GM20431 (cell line): Measurements from ENCODE around the gene FBXO3.

ENCODE experiments used
- in situ Hi-C: fragments of 300-500 bp; cut with MseI, MboI; formaldehyde crosslinking; loops from one replicate; pipeline ENCODE4 v1.15.0; 2020; ENCODE audit warnings: low sequenced_read_pairs; ENCODE audit not compliant: unreplicated experiment

The FBXO3 gene

DNA sequence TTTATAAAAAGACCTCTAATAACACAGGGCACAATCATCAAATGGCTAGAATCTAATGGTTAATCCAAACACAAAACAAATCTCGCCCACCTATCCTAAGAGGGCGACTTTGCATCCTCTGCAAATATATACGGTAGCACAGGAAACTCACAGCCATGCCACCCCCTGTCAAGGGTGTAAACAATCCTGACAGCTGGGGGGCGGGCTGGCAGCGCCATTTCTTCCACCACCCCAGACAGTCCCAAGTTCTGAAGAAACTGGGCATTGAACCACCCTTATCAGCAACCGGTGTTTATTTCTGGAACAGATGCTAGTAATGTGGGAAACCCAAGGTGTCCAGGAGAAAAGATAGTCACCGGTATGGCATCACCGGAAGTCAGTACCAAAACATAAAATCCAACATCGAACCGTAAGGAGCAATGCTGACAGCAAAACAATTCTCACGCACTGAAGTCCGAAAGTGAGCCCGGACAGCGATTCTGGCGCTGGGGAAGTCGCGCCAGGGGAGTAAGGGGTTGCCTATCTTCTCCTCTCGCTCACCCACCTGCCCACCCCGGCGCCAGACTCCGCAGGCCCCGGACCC, 825 bp downstream of the FBXO3 start:
- in situ Hi-C loops: no loop called here

GRCh38 chr11:33772870-33773269, 1.4 kb downstream of the FBXO3 start:
- in situ Hi-C loops: no loop called here

- in situ Hi-C loops: no loop called here
Observed at GRCh38 chr11:33772300-33772699, 2.0 kb downstream of the FBXO3 start.

- in situ Hi-C loops: no loop called here
Observed at GRCh38 chr11:33770236-33770635, 4.1 kb downstream of the FBXO3 start.

- in situ Hi-C loops: no loop called here
Observed at GRCh38 chr11:33769542-33769941, 4.8 kb downstream of the FBXO3 start.

GRCh38 chr11:33767624-33768023, 6.7 kb downstream of the FBXO3 start:
- in situ Hi-C loops: no loop called here

DNA sequence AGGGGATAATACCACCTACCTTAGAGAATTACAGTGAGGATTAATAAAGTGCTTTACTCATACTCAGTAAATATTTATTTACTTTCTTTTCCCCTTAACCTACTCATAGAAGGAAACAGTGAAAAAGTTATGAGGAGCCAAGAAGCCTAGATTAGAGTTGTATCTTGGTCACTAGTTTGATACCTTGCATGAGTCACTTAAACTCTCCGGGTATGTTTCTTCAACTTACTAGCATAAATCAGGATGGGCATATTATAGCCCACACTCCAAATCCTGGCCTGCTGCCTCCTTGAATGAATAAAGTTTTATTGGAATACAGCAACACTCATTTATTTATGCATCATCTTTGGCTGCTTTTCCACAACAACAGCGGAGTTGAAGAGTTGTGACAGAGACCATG, 8.2 kb downstream of the FBXO3 start:
- in situ Hi-C loops: no loop called here

DNA sequence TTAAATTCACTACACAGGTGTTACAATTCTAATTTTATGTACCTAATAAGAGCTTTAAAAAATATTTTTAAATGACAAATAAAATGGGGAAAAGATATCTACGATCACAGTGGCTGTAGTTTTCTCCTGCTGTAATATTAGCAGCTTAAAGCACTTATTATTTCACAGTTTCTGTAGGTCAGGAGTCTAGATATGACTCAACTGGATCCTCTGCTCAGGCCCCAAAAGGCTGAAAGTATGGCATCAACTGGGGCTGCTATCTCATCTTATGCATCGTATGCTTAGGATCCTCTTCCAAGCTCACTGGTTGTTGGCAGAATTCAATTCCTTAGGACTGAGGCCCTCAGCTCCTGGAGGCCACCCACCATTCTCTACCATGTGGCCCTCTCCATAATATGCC, 12.8 kb downstream of the FBXO3 start:
- in situ Hi-C loops: no loop called here

DNA sequence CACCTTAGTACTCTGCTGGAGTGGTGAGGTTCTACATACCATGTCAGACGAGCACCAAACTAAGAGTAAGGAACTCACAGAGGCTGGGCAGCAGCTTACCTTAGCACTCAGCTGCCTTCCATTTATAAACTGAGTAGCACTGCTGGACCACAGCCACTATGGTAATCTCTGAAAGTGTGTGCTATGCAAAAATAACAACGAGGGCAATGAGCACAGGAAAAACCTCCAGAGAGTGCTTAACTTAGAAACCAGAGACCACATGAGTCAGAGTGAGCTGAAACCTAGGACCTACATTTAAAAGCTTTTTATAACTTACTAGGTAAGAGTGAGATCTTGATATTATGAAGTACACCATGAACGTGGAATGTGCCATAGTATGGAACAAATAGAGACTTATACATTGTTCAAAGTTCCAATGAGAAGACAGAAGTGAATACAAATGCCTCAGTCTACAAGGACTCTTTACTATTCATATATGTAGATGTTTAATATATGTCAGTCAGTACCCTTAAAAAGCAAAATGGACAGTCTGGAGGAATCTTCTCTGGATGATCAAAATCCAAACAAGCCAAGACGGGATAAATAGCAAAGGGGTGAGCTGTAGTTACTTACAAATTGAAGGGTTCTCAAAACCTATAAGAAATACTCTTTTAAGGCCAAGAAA, 20.9 kb downstream of the FBXO3 start:
- in situ Hi-C loops: no loop called here

- in situ Hi-C loops: no loop called here
Observed at GRCh38 chr11:33751878-33752277, 22.4 kb downstream of the FBXO3 start.

DNA sequence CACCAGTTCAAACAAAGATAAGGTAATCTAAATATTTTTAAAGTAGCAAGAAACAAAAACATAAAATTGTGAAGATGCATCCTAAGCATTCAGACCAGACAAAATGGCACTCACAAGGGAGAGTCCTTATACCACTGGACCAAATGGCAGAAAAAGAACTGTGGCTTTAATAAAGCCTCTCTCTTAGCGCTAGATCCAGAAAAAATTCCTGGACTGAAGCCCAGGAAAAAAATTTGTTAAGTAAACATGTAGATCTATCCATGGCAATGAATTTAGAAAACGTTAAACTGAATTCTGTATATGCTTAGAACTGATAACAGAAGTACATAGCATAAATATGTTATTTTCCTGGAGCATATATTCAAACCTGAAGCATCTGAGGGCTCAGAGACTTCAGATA, 26.3 kb downstream of the FBXO3 start:
- in situ Hi-C loops: no loop called here

GRCh38 chr11:33743291-33743690, 31.0 kb downstream of the FBXO3 start:
- in situ Hi-C loops: no loop called here

DNA sequence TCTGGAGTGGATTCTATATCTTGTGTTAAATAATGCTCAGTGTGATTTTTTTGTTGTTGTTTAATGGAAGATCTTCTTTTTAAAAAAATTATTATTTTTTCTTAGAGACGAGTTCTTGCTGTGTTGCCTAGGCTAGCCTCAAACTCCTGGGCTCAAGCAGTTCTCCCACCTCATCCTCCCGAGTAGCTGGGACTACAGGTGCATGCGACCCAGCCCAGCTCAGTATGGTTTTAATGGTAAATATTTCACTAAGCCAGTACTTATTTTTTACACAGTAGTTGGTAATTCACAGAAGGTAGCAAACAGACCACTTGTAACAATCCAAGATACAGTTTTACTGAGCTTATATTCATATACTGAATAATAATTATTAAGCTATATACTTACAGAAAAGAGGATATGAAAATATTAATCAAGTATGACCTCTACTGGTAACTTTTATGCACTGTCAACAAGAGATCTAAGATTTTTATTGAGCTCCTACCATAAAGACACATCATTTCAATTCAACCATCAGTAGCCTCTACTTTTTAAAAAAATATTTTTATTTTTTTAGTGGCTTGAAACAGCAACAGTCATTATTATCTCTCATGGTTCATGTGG, 32.0 kb downstream of the FBXO3 start:
- in situ Hi-C loops: no loop called here

- in situ Hi-C loops: no loop called here
Observed at GRCh38 chr11:33741806-33742205, 32.5 kb downstream of the FBXO3 start.

GRCh38 chr11:33737362-33737821, 36.9 kb downstream of the FBXO3 start:
- in situ Hi-C loops: no loop called here

DNA sequence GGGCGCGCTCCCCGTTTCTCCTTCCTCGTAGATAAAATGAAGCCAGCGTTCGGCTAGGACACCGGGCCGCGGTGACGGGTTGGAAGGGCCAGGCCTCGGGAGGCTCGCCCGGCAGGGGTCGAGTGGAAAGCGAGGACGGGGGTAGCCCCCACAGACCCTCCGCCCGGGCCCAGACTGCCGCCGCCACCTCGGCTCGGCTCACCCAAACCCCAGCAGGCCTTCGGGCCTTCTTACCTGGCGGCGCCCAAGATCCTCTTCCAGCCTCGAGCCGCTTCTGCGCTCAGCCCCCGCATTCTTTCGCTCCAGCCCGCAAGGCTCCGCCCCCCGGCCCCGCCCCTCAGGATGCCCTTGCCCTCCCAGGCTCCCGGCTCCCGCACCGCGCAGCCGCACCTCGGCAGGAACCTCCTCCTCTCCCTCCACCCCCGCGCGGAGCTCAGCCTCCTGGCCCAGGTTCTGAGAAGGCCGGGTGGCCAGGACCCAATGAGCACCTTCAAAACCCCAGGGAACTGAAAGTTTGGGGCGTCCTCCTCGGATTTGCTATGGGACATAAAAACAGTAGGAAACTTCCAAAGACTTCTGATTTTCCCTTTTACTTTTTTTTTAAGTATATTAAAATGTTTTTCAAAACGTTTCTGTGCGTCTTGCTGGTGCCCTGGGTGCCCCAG, 38.0 kb downstream of the FBXO3 start, which contains the start of gene CD59:
CD59 (minus strand) TSS at position 276 of the 665 bp plus-strand sequence. CDS start 13,978 bp downstream, outside the sequence.
- in situ Hi-C loops: no loop called here

GRCh38 chr11:33735271-33736147, 38.8 kb downstream of the FBXO3 start:
- in situ Hi-C loops: no loop called here

DNA sequence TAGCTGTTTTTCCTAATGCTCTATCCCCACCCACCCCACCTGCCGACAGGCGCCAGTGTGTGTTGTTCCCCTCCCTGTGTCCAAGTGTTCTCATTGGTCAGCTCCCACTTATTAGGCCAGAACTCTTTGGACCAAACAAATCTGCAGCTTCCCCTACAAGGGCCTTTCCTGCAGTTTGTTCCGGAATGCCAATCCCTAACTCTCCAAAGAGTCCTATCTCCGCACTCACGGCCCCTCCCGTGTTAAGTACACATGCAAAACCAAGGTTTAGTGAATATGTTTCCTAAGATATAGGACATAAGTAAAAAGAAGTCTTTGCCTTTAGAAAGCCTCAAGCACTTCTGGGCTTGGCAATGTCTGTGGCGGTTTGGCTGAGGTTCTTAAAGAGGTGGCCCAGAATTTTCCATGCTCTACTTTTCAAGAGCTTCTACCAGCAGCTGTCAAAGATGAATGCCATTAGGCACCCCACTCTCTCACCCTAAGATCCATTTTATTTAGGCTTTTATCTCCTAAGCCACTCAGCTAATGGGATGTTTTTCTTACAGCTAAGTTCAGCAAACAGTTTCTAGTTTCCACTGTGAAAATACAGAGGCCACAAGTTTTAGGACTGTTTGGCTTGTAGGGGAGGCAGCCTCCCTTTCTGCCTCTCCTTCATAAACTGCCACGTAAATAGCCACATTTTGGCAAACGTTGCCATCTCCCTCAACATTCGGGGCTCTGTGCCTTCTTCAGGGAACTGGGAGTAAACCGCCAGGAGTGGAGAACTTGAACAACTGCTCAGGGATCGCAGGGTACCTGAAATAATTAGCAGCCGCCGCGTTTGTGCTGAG, 39.7 kb downstream of the FBXO3 start:
- in situ Hi-C loops: no loop called here

DNA sequence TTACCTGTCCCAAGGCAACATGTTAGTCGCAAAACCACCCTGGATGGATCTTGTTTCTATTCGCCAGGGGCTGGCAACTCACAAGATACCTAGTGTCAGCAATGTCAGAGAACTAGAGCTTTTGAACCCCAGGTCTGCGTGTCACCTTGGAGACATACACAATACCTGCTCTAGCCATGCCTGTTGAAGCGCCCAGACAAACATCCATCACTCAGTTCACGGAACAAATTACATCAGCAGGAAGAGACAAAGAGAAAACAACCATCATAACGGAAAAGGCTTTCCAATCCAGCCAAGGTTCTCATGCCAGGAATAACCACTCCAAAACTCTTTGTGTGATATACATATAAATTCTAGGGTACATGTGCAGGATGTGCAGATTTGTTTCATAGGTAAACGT, 40.3 kb downstream of the FBXO3 start:
- in situ Hi-C loops: no loop called here
